B cell (primary cell): ENCODE results near the gene GBE1. TPM values are rescaled to one million over a fixed set of nuclear protein-coding genes. Genes with fewer than 3 reads are reported as not detected.

Experiments used
- ATAC-seq: fragments of 200-7000 bp; cut with Tn5 transposase; one replicate; pipeline ENCODE4 v1.10.0; 2021; ENCODE audit warnings: low read depth, mild to moderate bottlenecking, moderate number of reproducible peaks, moderate library complexity
- CTCF ChIA-PET: fragments of 350-600 bp; sonication (Branson Sonifier 250); formaldehyde crosslinking; loops from one replicate; lab custom pipeline; 2021; ENCODE audit warnings: antibody characterized with exemption, inconsistent platforms; lab: Charles Lee
- POLR2A ChIA-PET: fragments of 350-600 bp; sonication (Branson Sonifier 250); formaldehyde crosslinking; loops from one replicate; lab custom pipeline; 2021; ENCODE audit warnings: antibody characterized with exemption; lab: Charles Lee
- DNase-seq: peaks from one replicate; pipeline ENCODE4 v3.0.0; 2013
- H2AFZ ChIP-seq: 2 replicates; pipeline ENCODE4 v1.6.1; 2012; ENCODE audit warnings: mild to moderate bottlenecking, low read depth, low read length; ENCODE audit not compliant: insufficient read depth, poor library complexity, severe bottlenecking
- H3K27ac ChIP-seq, 2 donors: 1 replicate in 1 of 2; 2 replicates in 1 of 2; pipeline ENCODE4 v1.5.1; 2012 to 2013; ENCODE audit warnings: low read length in 2 of 2, mild to moderate bottlenecking in 2 of 2, moderate library complexity in 1 of 2
- H3K27me3 ChIP-seq, 4 experiments: fragments of 200-600 bp in 1 of 4; sonication (generic) in 1 of 4; replicated peaks in 1 of 4; 1 replicate in 2 of 4; 2 replicates in 2 of 4; pipeline versions ENCODE4 v1.6.1 to v1.7.0; 2013 to 2016; ENCODE audit warnings: low read length in 3 of 4, mild to moderate bottlenecking in 2 of 4, mixed read lengths in 1 of 4, moderate library complexity in 1 of 4; ENCODE audit not compliant: insufficient read depth in 4 of 4, control insufficient read depth in 3 of 4; ENCODE audit errors: control extremely low read depth in 1 of 4
- H3K36me3 ChIP-seq, 2 experiments: replicated peaks in 1 of 2; 1 replicate in 1 of 2; 2 replicates in 1 of 2; pipeline versions ENCODE4 v1.6.1 to v1.7.1; 2013; ENCODE audit warnings: low read length in 1 of 2; ENCODE audit not compliant: insufficient read depth in 2 of 2, control insufficient read depth in 1 of 2; ENCODE audit errors: control extremely low read depth in 1 of 2, extremely low read depth in 1 of 2
- H3K4me1 ChIP-seq, 2 donors: fragments of 200-600 bp in 1 of 2; sonication (generic) in 1 of 2; 1 replicate in 1 of 2; 2 replicates in 1 of 2; pipeline versions ENCODE4 v1.5.1 to v1.6.1; 2013 to 2017; ENCODE audit warnings: low read length in 2 of 2; ENCODE audit not compliant: control insufficient read depth in 2 of 2, insufficient read depth in 2 of 2
- H3K4me2 ChIP-seq: replicated peaks from 2 replicates; pipeline ENCODE3; 2012; ENCODE audit warnings: mild to moderate bottlenecking, low read depth, low read length; ENCODE audit not compliant: poor library complexity, severe bottlenecking
- H3K4me3 ChIP-seq, 5 experiments: fragments of 200-600 bp in 1 of 5; sonication (generic) in 1 of 5; 1 replicate in 3 of 5; 2 replicates in 2 of 5; pipeline versions ENCODE4 v1.5.1 to v1.7.0; 2011 to 2016; ENCODE audit warnings: low read length in 4 of 5, mild to moderate bottlenecking in 4 of 5, low read depth in 2 of 5, control low read depth in 1 of 5, moderate library complexity in 1 of 5; ENCODE audit not compliant: insufficient read depth in 1 of 5; ENCODE audit errors: control extremely low read depth in 1 of 5, extremely low read depth in 1 of 5
- H3K79me2 ChIP-seq: fragments of 200-600 bp; sonication (generic); one replicate; pipeline ENCODE4 v1.6.0; 2016; ENCODE audit warnings: low read length; ENCODE audit not compliant: control insufficient read depth, insufficient read depth
- H3K9ac ChIP-seq: fragments of 200-600 bp; sonication (generic); 2 replicates; pipeline ENCODE4 v1.6.1; 2017; ENCODE audit warnings: mild to moderate bottlenecking, low read length, moderate library complexity
- H3K9me3 ChIP-seq, 3 donors: one replicate each; pipeline versions ENCODE4 v1.6.1 to v1.7.1; 2013; ENCODE audit warnings: low read length in 2 of 3; ENCODE audit not compliant: control insufficient read depth in 2 of 3, insufficient read depth in 1 of 3; ENCODE audit errors: control extremely low read depth in 1 of 3
- H4K20me1 ChIP-seq: 2 replicates; pipeline ENCODE4 v1.6.0; 2012; ENCODE audit warnings: mild to moderate bottlenecking, low read length; ENCODE audit not compliant: insufficient read depth, control insufficient read depth, poor library complexity, severe bottlenecking
- H3K27ac Mint-ChIP-seq: one replicate; pipeline ENCODE4 v1.8.0; 2021; ENCODE audit warnings: mixed read lengths
- H3K27me3 Mint-ChIP-seq: one replicate; pipeline ENCODE4 v1.8.0; 2021; ENCODE audit warnings: mixed read lengths
- H3K4me1 Mint-ChIP-seq: one replicate; pipeline ENCODE4 v1.8.0; 2021; ENCODE audit warnings: mixed read lengths
- H3K4me3 Mint-ChIP-seq: one replicate; pipeline ENCODE4 v1.8.0; 2021; ENCODE audit warnings: mixed read lengths
- H3K9me3 Mint-ChIP-seq: one replicate; pipeline ENCODE4 v1.8.0; 2022; ENCODE audit warnings: mixed read lengths; ENCODE audit not compliant: insufficient read depth
- CTCF ChIP-seq: fragments of 200-600 bp; IDR thresholded peaks from one replicate; pipeline ENCODE4 v1.8.0; 2022; ENCODE audit warnings: antibody characterized with exemption, mild to moderate bottlenecking
- EZH2 ChIP-seq: IDR thresholded peaks from 2 replicates; pipeline ENCODE4 v1.6.1; 2012; ENCODE audit warnings: borderline replicate concordance, low read depth, mild to moderate bottlenecking, moderate library complexity, low read length; ENCODE audit not compliant: insufficient read depth, poor library complexity, severe bottlenecking
- WGBS: methylation state at CpG from one replicate; pipeline ENCODE4 v1.1.5; 2013; ENCODE audit warnings: missing lambda C conversion rate; ENCODE audit not compliant: insufficient coverage; 5-methylcytosine and 5-hydroxymethylcytosine counted together
- intact Hi-C: fragments of 100-400 bp; cut with micrococcal nuclease; formaldehyde crosslinking; loops from one replicate; pipeline ENCODE4 v1.10.0; 2022
- polyA plus RNA-seq: library from polyadenylated mRNA; depleted of rRNA; stranded (reverse); fragments of >200 nt; gene quantifications from 2 replicates; pipeline ENCODE4 v1.2.3, GENCODE V29; 2012
- total RNA-seq, 2 donors: library from RNA; stranded (reverse); fragments of 120-200 nt in 1 of 2; gene quantifications; 1 replicate in 1 of 2; 2 replicates in 1 of 2; pipeline versions ENCODE4 v1.2.3 to v1.2.4, GENCODE V29; 2013 to 2022

Gene GBE1
- total and polyA plus RNA-seq, 2 donors (not counting 1 experiment from before 2014, with no cell fraction given) = 3.4 to 20.8 TPM

GRCh38 chr3:81695302-81695701 lies 66.1 kb downstream of the GBE1 start:
- H3K27me3 Mint-ChIP-seq = no peaks in the 10 kb centered on the region
- CTCF ChIA-PET = no interaction called here
- no peak overlapping the region for H3K4me3 Mint-ChIP-seq
- intact Hi-C loops = no loop called here
- no peaks in the 10 kb centered on the region for H4K20me1 ChIP-seq
- no peaks in the 10 kb centered on the region for H3K27me3 ChIP-seq
- H3K36me3 ChIP-seq = no peaks in the 10 kb centered on the region
- H3K4me1 Mint-ChIP-seq = no peaks in the 10 kb centered on the region
- H3K27ac Mint-ChIP-seq = no peak overlapping the region
- ATAC-seq (no peak), DNase-seq (no peak)
- H2AFZ ChIP-seq = no peak overlapping the region
- TF ChIP-seq EZH2 (no peak), CTCF (no peak)
- H3K4me3 ChIP-seq = no peak overlapping the region
- H3K79me2 ChIP-seq = no peaks in the 10 kb centered on the region
- no peak overlapping the region for H3K27ac ChIP-seq
- POLR2A ChIA-PET = no interaction called here
- H3K4me1 ChIP-seq = no peaks in the 10 kb centered on the region
- H3K4me2 ChIP-seq = no peak overlapping the region
- no peak overlapping the region for H3K9ac ChIP-seq
- no peaks in the 10 kb centered on the region for H3K9me3 Mint-ChIP-seq
- WGBS = no CpG with 5 or more reads among the region's 2 CpGs
- H3K9me3 ChIP-seq = peaks cover 0 to 1% (median 0%) of the 10 kb centered on the region in 3 donors

- Histone ChIP-seq H3K4me1 (no peaks in the 10 kb centered on the region), H3K9ac (no peak overlapping the region), H3K4me3 (no peak overlapping the region), H4K20me1 (no peaks in the 10 kb centered on the region), H3K79me2 (no peaks in the 10 kb centered on the region), H2AFZ (no peak overlapping the region), H3K4me2 (no peak overlapping the region), H3K9me3 (peaks cover 0 to 1% (median 0%) of the 10 kb centered on the region in 3 donors), H3K27me3 (no peaks in the 10 kb centered on the region), H3K27ac (no peak overlapping the region), H3K36me3 (no peaks in the 10 kb centered on the region)
- 99% methylated on average over 5 of the region's 5 CpGs for WGBS
- intact Hi-C loops = no loop called here
- CTCF ChIA-PET = no interaction called here
- H3K9me3 Mint-ChIP-seq = no peaks in the 10 kb centered on the region
- ATAC-seq (no peak), DNase-seq (no peak)
- no peaks in the 10 kb centered on the region for H3K27me3 Mint-ChIP-seq
- H3K4me3 Mint-ChIP-seq = no peak overlapping the region
- TF ChIP-seq CTCF (no peak), EZH2 (no peak)
- no peak overlapping the region for H3K27ac Mint-ChIP-seq
- POLR2A ChIA-PET = no interaction called here
- H3K4me1 Mint-ChIP-seq = no peaks in the 10 kb centered on the region
These were observed 66.8 kb downstream of the GBE1 start for GRCh38 chr3:81694662-81695061.
